Renal cortex interstitium (tissue), 3 donors: ENCODE measurements around the gene CHMP4B. TPM values are rescaled to one million over a fixed set of nuclear protein-coding genes. Genes with fewer than 3 reads are reported as not detected.

Experiments used
- polyA plus RNA-seq, 3 donors: library from polyadenylated mRNA; unstranded; fragments of 120-200 nt; gene quantifications; one replicate each; pipeline ENCODE4 v1.2.1, GENCODE V29; 2013; ENCODE audit not compliant: insufficient read length in 3 of 3

CHMP4B gene
- polyA plus RNA-seq, 3 donors = 98.8 to 110 (median 105) TPM

Other genes starting within 250 kb of the CHMP4B start
- under 1 TPM; 0.25 to 0.32 (median 0.29) TPM for gene C20orf144, start 149.0 kb upstream of the CHMP4B start, polyA plus RNA-seq
- under 1 TPM; 0.33 to 0.76 (median 0.60) TPM for gene ACTL10, start 144.4 kb upstream of the CHMP4B start, polyA plus RNA-seq
- gene NECAB3, start 136.9 kb upstream of the CHMP4B start, polyA plus RNA-seq = 10 to 100 TPM; 14.1 to 19.2 (median 18.6) TPM
- 10 to 100 TPM; 10.7 to 15.6 (median 12.1) TPM for gene E2F1, start 125.0 kb upstream of the CHMP4B start, polyA plus RNA-seq
- gene PXMP4, start 91.0 kb upstream of the CHMP4B start, polyA plus RNA-seq = 1 to 10 TPM; 6.4 to 9.0 (median 8.6) TPM
- 1 to 10 TPM; 2.4 to 4.4 (median 3.3) TPM for gene ZNF341, start 79.4 kb upstream of the CHMP4B start, polyA plus RNA-seq
- 100 to 1,000 TPM; 135 to 205 (median 167) TPM for gene RALY, start 182.6 kb downstream of the CHMP4B start, polyA plus RNA-seq